ENCODE data around the gene TPTE. TPM values are rescaled to one million over a fixed set of nuclear protein-coding genes. Genes with fewer than 3 reads are reported as not detected.
"Not testable (repeated sequence)": the region's sequence is repeated elsewhere in the genome, so short reads cannot be mapped to it uniquely, and the experiment has no call there.

Gene TPTE
- total RNA-seq, 1 experiment from 2014 or later, result not detected

DNA sequence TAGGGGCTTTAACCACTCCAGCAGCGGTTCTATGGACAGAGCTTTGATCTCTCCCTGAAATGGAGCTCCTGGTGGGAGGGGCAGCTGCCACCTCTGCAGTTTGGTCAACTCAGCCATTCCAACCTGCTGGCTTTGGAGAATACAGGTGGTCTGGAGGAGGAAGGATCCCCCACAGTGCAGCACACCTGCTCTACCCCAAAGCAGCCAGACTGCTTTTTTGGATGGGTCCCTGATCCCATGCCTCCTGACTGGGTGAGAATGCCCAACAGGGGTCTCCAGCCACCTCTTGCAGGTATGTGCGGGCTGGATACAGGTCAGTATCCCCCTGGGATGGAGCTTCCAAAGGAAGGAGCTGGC, 53.9 kb downstream of the TPTE start:
- BruUV-seq (replicated peaks), result no TSS peak
- TF ChIP-seq, protein P1, sequence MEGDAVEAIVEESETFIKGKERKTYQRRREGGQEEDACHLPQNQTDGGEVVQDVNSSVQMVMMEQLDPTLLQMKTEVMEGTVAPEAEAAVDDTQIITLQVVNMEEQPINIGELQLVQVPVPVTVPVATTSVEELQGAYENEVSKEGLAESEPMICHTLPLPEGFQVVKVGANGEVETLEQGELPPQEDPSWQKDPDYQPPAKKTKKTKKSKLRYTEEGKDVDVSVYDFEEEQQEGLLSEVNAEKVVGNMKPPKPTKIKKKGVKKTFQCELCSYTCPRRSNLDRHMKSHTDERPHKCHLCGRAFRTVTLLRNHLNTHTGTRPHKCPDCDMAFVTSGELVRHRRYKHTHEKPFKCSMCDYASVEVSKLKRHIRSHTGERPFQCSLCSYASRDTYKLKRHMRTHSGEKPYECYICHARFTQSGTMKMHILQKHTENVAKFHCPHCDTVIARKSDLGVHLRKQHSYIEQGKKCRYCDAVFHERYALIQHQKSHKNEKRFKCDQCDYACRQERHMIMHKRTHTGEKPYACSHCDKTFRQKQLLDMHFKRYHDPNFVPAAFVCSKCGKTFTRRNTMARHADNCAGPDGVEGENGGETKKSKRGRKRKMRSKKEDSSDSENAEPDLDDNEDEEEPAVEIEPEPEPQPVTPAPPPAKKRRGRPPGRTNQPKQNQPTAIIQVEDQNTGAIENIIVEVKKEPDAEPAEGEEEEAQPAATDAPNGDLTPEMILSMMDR (IDR thresholded peaks at IDR 0.05; ENCODE audit: insufficient read depth in 1 of 2, low read depth in 1 of 2, low read length in 1 of 2, severe bottlenecking in 1 of 2, unreplicated experiment in 1 of 2), result no peak
- H3K4me3 Mint-ChIP-seq (ENCODE audit: unreplicated experiment), result no peak overlapping the region
- intact Hi-C loops (cut with micrococcal nuclease; ENCODE audit: unreplicated experiment), result no loop called here
- POLR2A ChIA-PET, result no interaction called here
- H3K27ac Mint-ChIP-seq (ENCODE audit: unreplicated experiment), result no peak overlapping the region
- H3K9me3 ChIP-seq, result peaks cover 14% of the 10 kb centered on the region; the same call in 1 of the 2 replicates
- H3K27me3 ChIP-seq (replicated peaks; ENCODE audit: control insufficient read depth, insufficient read depth, low read length), result no peaks in the 10 kb centered on the region
- no peaks in the 10 kb centered on the region for H3K36me3 ChIP-seq (ENCODE audit: control insufficient read depth, insufficient read depth, low read length)
- H3K9me3 Mint-ChIP-seq (ENCODE audit: unreplicated experiment), result peaks cover 10% of the 10 kb centered on the region
- no peak for DNase-seq
- CTCF ChIA-PET, result no interaction called here
- H3K27me3 Mint-ChIP-seq (ENCODE audit: insufficient read depth, unreplicated experiment), result no peaks in the 10 kb centered on the region
- H3K4me1 ChIP-seq, result no peaks in the 10 kb centered on the region
- H3K4me1 Mint-ChIP-seq (ENCODE audit: low read depth, unreplicated experiment), result no peaks in the 10 kb centered on the region
- H3K4me3 ChIP-seq (ENCODE audit: low read depth, low read length), result no peak overlapping the region
- no peaks in the 10 kb centered on the region for H3K36me3 Mint-ChIP-seq (ENCODE audit: insufficient read depth, unreplicated experiment)

- H3K9me3 Mint-ChIP-seq (ENCODE audit: unreplicated experiment); H3K4me3 ChIP-seq (ENCODE audit: low read depth, low read length); DNase-seq; H3K36me3 Mint-ChIP-seq (ENCODE audit: insufficient read depth, unreplicated experiment); H3K27me3 Mint-ChIP-seq (ENCODE audit: insufficient read depth, unreplicated experiment); H3K27ac Mint-ChIP-seq (ENCODE audit: unreplicated experiment); H3K4me3 Mint-ChIP-seq (ENCODE audit: unreplicated experiment); CTCF ChIA-PET; H3K36me3 ChIP-seq (ENCODE audit: control insufficient read depth, insufficient read depth, low read length); H3K4me1 ChIP-seq; H3K9me3 ChIP-seq; intact Hi-C loops (cut with micrococcal nuclease; ENCODE audit: unreplicated experiment); H3K27me3 ChIP-seq (replicated peaks; ENCODE audit: control insufficient read depth, insufficient read depth, low read length); POLR2A ChIA-PET; H3K4me1 Mint-ChIP-seq (ENCODE audit: low read depth, unreplicated experiment); BruUV-seq (replicated peaks): not testable (repeated sequence)
Observed at GRCh38 chr21:10578910-10579309, 57.5 kb downstream of the TPTE start.

GRCh38 chr21:10589115-10589514, 67.7 kb downstream of the TPTE start:
- H3K36me3 Mint-ChIP-seq (ENCODE audit: insufficient read depth, unreplicated experiment); CTCF ChIA-PET; H3K27ac Mint-ChIP-seq (ENCODE audit: unreplicated experiment); DNase-seq; H3K4me3 Mint-ChIP-seq (ENCODE audit: unreplicated experiment); H3K9me3 ChIP-seq; H3K27me3 Mint-ChIP-seq (ENCODE audit: insufficient read depth, unreplicated experiment); BruUV-seq (replicated peaks); intact Hi-C loops (cut with micrococcal nuclease; ENCODE audit: unreplicated experiment); H3K4me1 ChIP-seq; H3K4me3 ChIP-seq (ENCODE audit: low read depth, low read length); H3K4me1 Mint-ChIP-seq (ENCODE audit: low read depth, unreplicated experiment); H3K9me3 Mint-ChIP-seq (ENCODE audit: unreplicated experiment); H3K27me3 ChIP-seq (replicated peaks; ENCODE audit: control insufficient read depth, insufficient read depth, low read length); H3K36me3 ChIP-seq (ENCODE audit: control insufficient read depth, insufficient read depth, low read length); POLR2A ChIA-PET: not testable (repeated sequence)

- H3K4me3 ChIP-seq (ENCODE audit: low read depth, low read length); H3K27me3 ChIP-seq (replicated peaks; ENCODE audit: control insufficient read depth, insufficient read depth, low read length); BruUV-seq (replicated peaks); H3K4me1 Mint-ChIP-seq (ENCODE audit: low read depth, unreplicated experiment); H3K27me3 Mint-ChIP-seq (ENCODE audit: insufficient read depth, unreplicated experiment); intact Hi-C loops (cut with micrococcal nuclease; ENCODE audit: unreplicated experiment); H3K4me3 Mint-ChIP-seq (ENCODE audit: unreplicated experiment); POLR2A ChIA-PET; CTCF ChIA-PET; H3K4me1 ChIP-seq; DNase-seq; H3K36me3 ChIP-seq (ENCODE audit: control insufficient read depth, insufficient read depth, low read length); H3K9me3 ChIP-seq; H3K27ac Mint-ChIP-seq (ENCODE audit: unreplicated experiment); H3K36me3 Mint-ChIP-seq (ENCODE audit: insufficient read depth, unreplicated experiment); H3K9me3 Mint-ChIP-seq (ENCODE audit: unreplicated experiment): not testable (repeated sequence)
Observed at GRCh38 chr21:10607074-10607473, 85.7 kb downstream of the TPTE start.

GRCh38 chr21:10614285-10614684, 92.9 kb downstream of the TPTE start:
- BruUV-seq (replicated peaks); H3K27me3 ChIP-seq (replicated peaks; ENCODE audit: control insufficient read depth, insufficient read depth, low read length); DNase-seq; H3K9me3 Mint-ChIP-seq (ENCODE audit: unreplicated experiment); H3K36me3 ChIP-seq (ENCODE audit: control insufficient read depth, insufficient read depth, low read length); H3K36me3 Mint-ChIP-seq (ENCODE audit: insufficient read depth, unreplicated experiment); POLR2A ChIA-PET; intact Hi-C loops (cut with micrococcal nuclease; ENCODE audit: unreplicated experiment); H3K27me3 Mint-ChIP-seq (ENCODE audit: insufficient read depth, unreplicated experiment); H3K4me3 ChIP-seq (ENCODE audit: low read depth, low read length); H3K4me1 Mint-ChIP-seq (ENCODE audit: low read depth, unreplicated experiment); CTCF ChIA-PET; H3K27ac Mint-ChIP-seq (ENCODE audit: unreplicated experiment); H3K4me1 ChIP-seq; H3K4me3 Mint-ChIP-seq (ENCODE audit: unreplicated experiment); H3K9me3 ChIP-seq: not testable (repeated sequence)

DNA sequence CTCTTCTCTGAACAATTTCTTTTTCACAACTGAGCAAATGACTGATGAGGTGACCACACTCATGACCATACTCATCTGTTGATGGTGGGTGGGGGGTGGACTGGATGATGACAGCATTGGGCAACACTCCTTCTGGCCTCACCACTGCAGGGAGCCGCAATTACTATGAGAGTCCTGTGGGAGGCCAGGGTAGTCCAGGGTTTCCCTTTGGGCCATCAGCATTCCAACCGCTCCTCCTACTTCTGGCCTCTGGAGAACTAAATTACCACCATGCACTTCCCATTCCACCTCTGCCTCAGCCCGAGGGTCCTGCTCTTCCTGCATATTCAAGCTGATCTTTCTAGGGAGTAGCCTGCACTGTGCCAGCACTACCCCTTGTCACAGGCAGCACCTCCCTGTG, 94.7 kb downstream of the TPTE start:
- H3K4me1 Mint-ChIP-seq (ENCODE audit: low read depth, unreplicated experiment); H3K27ac Mint-ChIP-seq (ENCODE audit: unreplicated experiment); H3K27me3 Mint-ChIP-seq (ENCODE audit: insufficient read depth, unreplicated experiment); H3K9me3 ChIP-seq; H3K36me3 ChIP-seq (ENCODE audit: control insufficient read depth, insufficient read depth, low read length); H3K4me1 ChIP-seq; H3K4me3 Mint-ChIP-seq (ENCODE audit: unreplicated experiment); H3K4me3 ChIP-seq (ENCODE audit: low read depth, low read length); DNase-seq; intact Hi-C loops (cut with micrococcal nuclease; ENCODE audit: unreplicated experiment); BruUV-seq (replicated peaks); H3K27me3 ChIP-seq (replicated peaks; ENCODE audit: control insufficient read depth, insufficient read depth, low read length); POLR2A ChIA-PET; H3K36me3 Mint-ChIP-seq (ENCODE audit: insufficient read depth, unreplicated experiment); H3K9me3 Mint-ChIP-seq (ENCODE audit: unreplicated experiment); CTCF ChIA-PET: not testable (repeated sequence)
